H9 (cell line): Measurements from ENCODE around the gene MCL1. TPM values are rescaled to one million over a fixed set of nuclear protein-coding genes. Genes with fewer than 3 reads are reported as not detected.

Source experiments
- DNase-seq: peaks from one replicate; pipeline ENCODE4 v3.0.0-alpha.2; 2017
- H2AFZ ChIP-seq: one replicate; pipeline ENCODE4 v1.6.1; 2013; ENCODE audit warnings: mild to moderate bottlenecking, low read length, control low read depth, moderate library complexity
- H2AK5ac ChIP-seq: 2 replicates; pipeline ENCODE4 v1.6.1; 2013; ENCODE audit warnings: low read length, control low read depth, mixed read lengths; ENCODE audit not compliant: insufficient read length
- H2BK120ac ChIP-seq: one replicate; pipeline ENCODE4 v1.6.1; 2013; ENCODE audit warnings: low read depth, mild to moderate bottlenecking, low read length, control low read depth, inconsistent platforms; ENCODE audit not compliant: poor library complexity, severe bottlenecking
- H2BK12ac ChIP-seq: 2 replicates; pipeline ENCODE4 v1.6.1; 2013; ENCODE audit warnings: low read length, control low read depth, mixed read lengths, low read depth; ENCODE audit not compliant: insufficient read length
- H2BK15ac ChIP-seq: 2 replicates; pipeline ENCODE4 v1.6.1; 2013; ENCODE audit warnings: low read depth, low read length, control low read depth
- H2BK20ac ChIP-seq: one replicate; pipeline ENCODE4 v1.6.1; 2013; ENCODE audit warnings: low read depth, mild to moderate bottlenecking, low read length, control low read depth, inconsistent platforms; ENCODE audit not compliant: poor library complexity, severe bottlenecking
- H2BK5ac ChIP-seq: 2 replicates; pipeline ENCODE4 v1.6.1; 2013; ENCODE audit warnings: low read length, control low read depth, mixed read lengths; ENCODE audit not compliant: insufficient read length
- H3K14ac ChIP-seq: 2 replicates; pipeline ENCODE4 v1.6.1; 2013; ENCODE audit warnings: low read length, control low read depth; ENCODE audit not compliant: insufficient read depth
- H3K18ac ChIP-seq: 2 replicates; pipeline ENCODE4 v1.6.1; 2013; ENCODE audit warnings: low read depth, mild to moderate bottlenecking, mixed read lengths, low read length, control low read depth; ENCODE audit not compliant: insufficient read length
- H3K23ac ChIP-seq: 2 replicates; pipeline ENCODE4 v1.6.1; 2013; ENCODE audit warnings: low read length, control low read depth, mixed read lengths, low read depth; ENCODE audit not compliant: insufficient read length
- H3K23me2 ChIP-seq: 2 replicates; pipeline ENCODE4 v1.6.1; 2013; ENCODE audit warnings: low read depth, mild to moderate bottlenecking, mixed read lengths, low read length, control low read depth; ENCODE audit not compliant: insufficient read length, poor library complexity, severe bottlenecking
- H3K27ac ChIP-seq: 2 replicates; pipeline ENCODE4 v1.5.1; 2013; ENCODE audit warnings: low read length, control low read depth, mixed read lengths, low read depth; ENCODE audit not compliant: insufficient read length
- H3K27me3 ChIP-seq: 2 replicates; pipeline ENCODE4 v1.6.1; 2013; ENCODE audit warnings: low read length, control low read depth, inconsistent platforms; ENCODE audit not compliant: insufficient read depth
- H3K4ac ChIP-seq: 2 replicates; pipeline ENCODE4 v1.6.1; 2013; ENCODE audit warnings: low read depth, mild to moderate bottlenecking, control low read depth, inconsistent platforms, low read length, moderate library complexity
- H3K4me1 ChIP-seq: 2 replicates; pipeline ENCODE4 v1.6.1; 2013; ENCODE audit warnings: low read length, control low read depth, inconsistent platforms; ENCODE audit not compliant: insufficient read depth
- H3K4me2 ChIP-seq: 2 replicates; pipeline ENCODE4 v1.6.1; 2013; ENCODE audit warnings: low read length, control low read depth, mixed read lengths; ENCODE audit not compliant: insufficient read length, insufficient read depth
- H3K56ac ChIP-seq: 2 replicates; pipeline ENCODE4 v1.6.1; 2013; ENCODE audit warnings: low read depth, mild to moderate bottlenecking, mixed read lengths, low read length, control low read depth; ENCODE audit not compliant: insufficient read length
- H3K79me1 ChIP-seq: 2 replicates; pipeline ENCODE4 v1.6.1; 2013; ENCODE audit warnings: low read depth, mild to moderate bottlenecking, moderate library complexity, low read length, control low read depth, inconsistent platforms; ENCODE audit not compliant: insufficient read depth, poor library complexity, severe bottlenecking
- H3K79me2 ChIP-seq: 2 replicates; pipeline ENCODE4 v1.6.1; 2013; ENCODE audit warnings: low read length, control low read depth, inconsistent platforms; ENCODE audit not compliant: insufficient read depth
- H3K9ac ChIP-seq: 2 replicates; pipeline ENCODE4 v1.6.1; 2013; ENCODE audit warnings: low read length, control low read depth, mixed read lengths; ENCODE audit not compliant: insufficient read length; ENCODE audit errors: extremely low read depth
- H3K9me3 ChIP-seq: one replicate; pipeline ENCODE4 v1.6.1; 2013; ENCODE audit warnings: low read depth, low read length, inconsistent platforms; ENCODE audit not compliant: control insufficient read depth
- H3T11ph ChIP-seq: one replicate; pipeline ENCODE4 v1.6.1; 2013; ENCODE audit warnings: mild to moderate bottlenecking, low read length, control low read depth, inconsistent platforms
- H4K20me1 ChIP-seq: one replicate; pipeline ENCODE4 v1.6.1; 2013; ENCODE audit not compliant: control insufficient read depth, insufficient read length, insufficient read depth
- H4K5ac ChIP-seq: 2 replicates; pipeline ENCODE4 v1.6.1; 2013; ENCODE audit warnings: low read depth, mild to moderate bottlenecking, mixed read lengths, low read length, control low read depth; ENCODE audit not compliant: insufficient read length
- H4K8ac ChIP-seq: replicated peaks from 2 replicates; pipeline ENCODE4 v1.6.1; 2013; ENCODE audit warnings: low read length, control low read depth, mixed read lengths, low read depth; ENCODE audit not compliant: insufficient read length
- H4K91ac ChIP-seq: 2 replicates; pipeline ENCODE4 v1.6.1; 2013; ENCODE audit warnings: low read depth, mild to moderate bottlenecking, moderate library complexity, mixed read lengths, low read length, control low read depth; ENCODE audit not compliant: insufficient read length
- H3K27ac Mint-ChIP-seq, 3 experiments: 2 replicates in 2 of 3; 3 replicates in 1 of 3; pipeline ENCODE4 v1.8.0; 2020 to 2021; ENCODE audit warnings: mixed read lengths in 3 of 3, mild to moderate bottlenecking in 1 of 3, moderate library complexity in 1 of 3
- H3K27me3 Mint-ChIP-seq: 2 replicates; pipeline ENCODE4 v1.8.0; 2021; ENCODE audit warnings: low read depth, mild to moderate bottlenecking, moderate library complexity, mixed read lengths
- H3K36me3 Mint-ChIP-seq, 3 experiments: 2 replicates in 2 of 3; 3 replicates in 1 of 3; pipeline ENCODE4 v1.8.0; 2020 to 2021; ENCODE audit warnings: low read depth in 3 of 3, mixed read lengths in 3 of 3; ENCODE audit not compliant: insufficient read depth in 1 of 3
- H3K4me1 Mint-ChIP-seq, 2 experiments: 2 replicates each; pipeline ENCODE4 v1.8.0; 2020; ENCODE audit warnings: mixed read lengths in 2 of 2
- H3K4me3 Mint-ChIP-seq, 2 experiments: 2 replicates in 1 of 2; 3 replicates in 1 of 2; pipeline ENCODE4 v1.8.0; 2020 to 2021; ENCODE audit warnings: mild to moderate bottlenecking in 2 of 2, mixed read lengths in 2 of 2, moderate library complexity in 1 of 2
- H3K9me3 Mint-ChIP-seq, 2 experiments: 2 replicates in 1 of 2; 3 replicates in 1 of 2; pipeline ENCODE4 v1.8.0; 2020; ENCODE audit warnings: mild to moderate bottlenecking in 2 of 2, mixed read lengths in 2 of 2, moderate library complexity in 1 of 2
- CTCF ChIP-seq: fragments of 200-600 bp; sonication (generic); conservative IDR thresholded peaks from 3 replicates; pipeline ENCODE4 v1.8.0; 2021; ENCODE audit warnings: antibody characterized with exemption, mild to moderate bottlenecking
- WGBS: extraction: QIAGEN DNeasy Blood & Tissue Kit; methylation state at CpG from one replicate; pipeline ENCODE4 v1.1.7; 2013; ENCODE audit warnings: missing lambda C conversion rate, low lambda C conversion rate, mixed read lengths; ENCODE audit not compliant: insufficient read length; ENCODE audit errors: extremely low coverage; 5-methylcytosine and 5-hydroxymethylcytosine counted together
- total RNA-seq: library from RNA; stranded (reverse); gene quantifications from 2 replicates; pipeline ENCODE4 v1.2.1, GENCODE V29; 2021

MCL1 gene
- total RNA-seq, 1 experiment from 2014 or later = 247 TPM

- no peak overlapping the region for H3T11ph ChIP-seq
- H3K23me2 ChIP-seq = no peaks in the 10 kb centered on the region
- Mint-ChIP-seq H3K27ac (no peak overlapping the region), H3K4me1 (peaks cover 7 to 18% of the 10 kb centered on the region in 2 experiments), H3K27me3 (no peaks in the 10 kb centered on the region; the same call in 1 of the 2 replicates), H3K4me3 (no peak overlapping the region), H3K36me3 (no peaks in the 10 kb centered on the region), H3K9me3 (no peaks in the 10 kb centered on the region)
- no peak overlapping the region for H2BK12ac ChIP-seq
- no peak overlapping the region for H4K91ac ChIP-seq
- H3K79me2 ChIP-seq = no peaks in the 10 kb centered on the region
- H3K14ac ChIP-seq = no peak overlapping the region
- no peak overlapping the region for H3K4ac ChIP-seq
- no peak for DNase-seq
- no peak for TF ChIP-seq CTCF
- H3K27me3 ChIP-seq = no peaks in the 10 kb centered on the region
- H3K79me1 ChIP-seq = no peaks in the 10 kb centered on the region
- H2AK5ac ChIP-seq = no peak overlapping the region
- H3K56ac ChIP-seq = no peak overlapping the region
- no peak overlapping the region for H3K4me2 ChIP-seq
- H3K23ac ChIP-seq = no peak overlapping the region
- H4K5ac ChIP-seq = no peak overlapping the region
- no peak overlapping the region for H2BK5ac ChIP-seq
- H3K9ac ChIP-seq = no peak overlapping the region
- no peak overlapping the region for H2BK120ac ChIP-seq
- no peak overlapping the region for H2BK20ac ChIP-seq
- no peaks in the 10 kb centered on the region for H3K4me1 ChIP-seq
- no peaks in the 10 kb centered on the region for H3K9me3 ChIP-seq
- no peak overlapping the region for H2BK15ac ChIP-seq
- H4K8ac ChIP-seq = no peak overlapping the region
- H3K27ac ChIP-seq = no peak overlapping the region
- no peak overlapping the region for H3K18ac ChIP-seq
- H2AFZ ChIP-seq = no peak overlapping the region
- no peaks in the 10 kb centered on the region for H4K20me1 ChIP-seq
- no CpG with 5 or more reads among the region's 14 CpGs for WGBS
These were observed 48.8 kb downstream of the MCL1 start for GRCh38 chr1:150530491-150531159.
